GM12872 (cell line): ENCODE measurements around the gene FKBP10.

Experiments used
- CTCF ChIP-seq: IDR thresholded peaks from 3 replicates; pipeline ENCODE4 v1.5.1; 2011; ENCODE audit warnings: low read depth, mild to moderate bottlenecking, low read length, moderate library complexity; ENCODE audit not compliant: insufficient read depth

Gene FKBP10

GRCh38 chr17:41771389-41772206 is 41.2 kb upstream of the FKBP10 start:
- no peak for TF ChIP-seq CTCF

GRCh38 chr17:41772218-41772585 is 40.6 kb upstream of the FKBP10 start:
- no peak for TF ChIP-seq CTCF

- no peak for TF ChIP-seq CTCF
These were observed 40.1 kb upstream of the FKBP10 start for GRCh38 chr17:41772586-41773189.

GRCh38 chr17:41773190-41773588 is 39.6 kb upstream of the FKBP10 start:
- no peak for TF ChIP-seq CTCF

- no peak for TF ChIP-seq CTCF
These were observed 39.0 kb upstream of the FKBP10 start for GRCh38 chr17:41773731-41774193.

GRCh38 chr17:41775394-41776226 is 37.2 kb upstream of the FKBP10 start:
- TF ChIP-seq CTCF: no peak

- no peak for TF ChIP-seq CTCF
These were observed 35.6 kb upstream of the FKBP10 start for GRCh38 chr17:41777157-41777573.
